HepG2 (cell line): ENCODE results near the gene ATP8A2. TPM values are rescaled to one million over a fixed set of nuclear protein-coding genes. Genes with fewer than 3 reads are reported as not detected.

Source experiments
- ATAC-seq: fragments of 200-7000 bp; cut with Tn5 transposase; 3 replicates; pipeline ENCODE4 v1.9.1; 2020; ENCODE audit warnings: mild to moderate bottlenecking, moderate library complexity
- BruUV-seq: library from RNA; stranded (reverse); fragments of 400-500 nt; replicated peaks from 2 replicates; lab custom pipeline; 2021; lab: Mats Ljungman, UMichigan
- CTCF ChIA-PET: fragments of 300-600 bp; formaldehyde crosslinking; extraction: SDS; loops from one replicate; lab custom pipeline; 2021; ENCODE audit warnings: low total read pairs, inconsistent platforms, low intra/inter-chr PET ratio; lab: Yijun Ruan, JAX
- POLR2A ChIA-PET: fragments of 350-600 bp; sonication (Branson Sonifier 250); formaldehyde crosslinking; loops from one replicate; lab custom pipeline; 2020; ENCODE audit warnings: antibody characterized with exemption, inconsistent platforms; lab: Yijun Ruan, JAX
- DNase-seq: peaks from one replicate; pipeline ENCODE4 v3.0.0-alpha.2; 2015; ENCODE audit warnings: low spot score
- FAIRE-seq: peaks from 3 replicates; lab custom pipeline; 2011; peaks lifted over from hg19 to GRCh38; lab: Jason Lieb, UNC
- H2AFZ ChIP-seq: one replicate; pipeline ENCODE4 v1.6.1; 2011; ENCODE audit warnings: low read length, inconsistent platforms
- H3K27ac ChIP-seq: fragments of 300-600 bp; 3 replicates; pipeline ENCODE4 v1.8.0; 2011; ENCODE audit warnings: mixed run types, mild to moderate bottlenecking, mixed read lengths, low read length, inconsistent platforms; ENCODE audit not compliant: insufficient read depth; ENCODE audit errors: extremely low read length
- H3K27me3 ChIP-seq, 2 experiments: fragments of 200-600 bp in 1 of 2; 2 replicates in 1 of 2; 3 replicates in 1 of 2; pipeline versions ENCODE4 v1.6.0 to v1.8.0; 2011; ENCODE audit warnings: low read length in 2 of 2, mild to moderate bottlenecking in 2 of 2, moderate library complexity in 2 of 2, inconsistent platforms in 1 of 2; ENCODE audit not compliant: insufficient read depth in 2 of 2, control insufficient read depth in 1 of 2
- H3K36me3 ChIP-seq, 2 experiments: fragments of 200-600 bp in 1 of 2; replicated peaks in 1 of 2; 2 replicates in 1 of 2; 3 replicates in 1 of 2; pipeline versions ENCODE4 v1.5.1 to v1.8.0; 2011; ENCODE audit warnings: low read length in 2 of 2, inconsistent platforms in 1 of 2; ENCODE audit not compliant: insufficient read depth in 2 of 2, control insufficient read depth in 1 of 2
- H3K4me1 ChIP-seq: 2 replicates; pipeline ENCODE4 v1.5.1; 2012; ENCODE audit warnings: low read length, inconsistent platforms; ENCODE audit not compliant: insufficient read depth
- H3K4me2 ChIP-seq: 2 replicates; pipeline ENCODE4 v1.6.0; 2011; ENCODE audit warnings: low read depth, low read length, inconsistent platforms
- H3K4me3 ChIP-seq, 3 experiments: fragments of 200-600 bp in 1 of 3; sonication (generic), shearing (Covaris generic) in 1 of 3; replicated peaks in 1 of 3; 2 replicates each; pipeline ENCODE4 v1.5.1; 2011 to 2016; ENCODE audit warnings: low read length in 3 of 3, inconsistent platforms in 2 of 3, low read depth in 2 of 3, mild to moderate bottlenecking in 2 of 3, control low read depth in 1 of 3, mixed read lengths in 1 of 3; ENCODE audit not compliant: insufficient read depth in 1 of 3
- H3K79me2 ChIP-seq: one replicate; pipeline ENCODE4 v1.6.1; 2011; ENCODE audit warnings: low read length, inconsistent platforms; ENCODE audit not compliant: insufficient read depth
- H3K9ac ChIP-seq: 2 replicates; pipeline ENCODE4 v1.6.0; 2011; ENCODE audit warnings: mild to moderate bottlenecking, low read depth, low read length, inconsistent platforms; ENCODE audit not compliant: insufficient read depth
- H3K9me3 ChIP-seq: 2 replicates; pipeline ENCODE4 v1.5.1; 2012; ENCODE audit warnings: mild to moderate bottlenecking, low read length
- H4K20me1 ChIP-seq: 2 replicates; pipeline ENCODE4 v1.6.0; 2011; ENCODE audit warnings: inconsistent platforms, mild to moderate bottlenecking, low read length, moderate library complexity; ENCODE audit not compliant: insufficient read depth
- AKAP8 ChIP-seq: sonication (generic); formaldehyde crosslinking; IDR thresholded peaks from 2 replicates; pipeline ENCODE4 v1.5.1; 2020; ENCODE audit warnings: mild to moderate bottlenecking, missing genetic modification reagents
- ARNT ChIP-seq: fragments of 450-650 bp; IDR thresholded peaks from 2 replicates; pipeline ENCODE4 v1.6.1; 2017
- HHEX ChIP-seq: IDR thresholded peaks from 2 replicates; pipeline ENCODE4 v1.6.1; 2016; ENCODE audit warnings: control low read depth
- HNRNPUL1 ChIP-seq: fragments of 200-400 bp; formaldehyde crosslinking; IDR thresholded peaks from 2 replicates; pipeline ENCODE4 v1.6.1; 2017; ENCODE audit warnings: low read depth, mild to moderate bottlenecking, low read length, moderate library complexity
- SMAD1 ChIP-seq: sonication (generic); formaldehyde crosslinking; IDR thresholded peaks from 2 replicates; pipeline ENCODE4 v1.4.0; 2020; ENCODE audit warnings: missing genetic modification reagents, low read depth, mild to moderate bottlenecking, borderline replicate concordance
- ZNF20 ChIP-seq: sonication (generic); formaldehyde crosslinking; IDR thresholded peaks from 2 replicates; pipeline ENCODE4 v1.4.0; 2020; ENCODE audit warnings: mild to moderate bottlenecking, moderate library complexity, missing genetic modification reagents
- ZNF235 ChIP-seq: sonication (generic); formaldehyde crosslinking; IDR thresholded peaks from 2 replicates; pipeline ENCODE4 v1.8.1; 2023; ENCODE audit warnings: mild to moderate bottlenecking, missing genetic modification reagents, borderline replicate concordance
- ZNF318 ChIP-seq: sonication (generic); formaldehyde crosslinking; IDR thresholded peaks from 2 replicates; pipeline ENCODE4 v1.4.0; 2020; ENCODE audit warnings: mild to moderate bottlenecking, missing genetic modification reagents
- ZNF572 ChIP-seq: sonication (generic); formaldehyde crosslinking; IDR thresholded peaks from 2 replicates; pipeline ENCODE4 v1.5.1; 2020; ENCODE audit warnings: mild to moderate bottlenecking, missing genetic modification reagents
- ZNF883 ChIP-seq: sonication (generic); formaldehyde crosslinking; IDR thresholded peaks from 2 replicates; pipeline ENCODE4 v1.5.1; 2020; ENCODE audit warnings: mild to moderate bottlenecking, missing genetic modification reagents; ENCODE audit errors: not compliant biosample characterization
- WGBS: methylation state at CpG from one replicate; pipeline ENCODE4 v1.1.6; 2017; ENCODE audit warnings: low lambda C conversion rate; 5-methylcytosine and 5-hydroxymethylcytosine counted together
- in situ Hi-C: cut with HindIII; loops from 2 replicates; pipeline ENCODE4 v1.10.0; 2017; ENCODE audit warnings: low pct_unique_long_range_greater_than_20kb; ENCODE audit not compliant: extremely low pct_ligation_motif_present
- intact Hi-C: fragments of 100-400 bp; cut with micrococcal nuclease; formaldehyde crosslinking; loops from one replicate; pipeline ENCODE4 v1.10.0; 2022; ENCODE audit not compliant: unreplicated experiment
- polyA plus RNA-seq, 8 experiments: library from polyadenylated mRNA; depleted of rRNA in 3 of 8; stranded (reverse) in 7 of 8; unstranded in 1 of 8; fragments of >200 nt; fragmentation: Illumina TruSeq in 4 of 8; extraction: Trizol in 4 of 8; gene quantifications; 2 replicates each; pipeline versions ENCODE4 v1.2.1 to v1.2.3, GENCODE V29; 2011 to 2016; ENCODE audit warnings: low read depth in 4 of 8, missing spikeins in 1 of 8, mixed read lengths in 1 of 8; ENCODE audit not compliant: insufficient read depth in 1 of 8
- total RNA-seq, 5 experiments: library from RNA; depleted of rRNA; stranded (reverse); fragments of >200 nt; fragmentation: Illumina TruSeq; extraction: Trizol; gene quantifications; 2 replicates each; pipeline ENCODE4 v1.2.3, GENCODE V29; 2016; ENCODE audit warnings: low read depth in 1 of 5

ATP8A2 gene
- total and polyA plus RNA-seq, 2 of the 13 experiments (the other 11 are each of a cell fraction or from before 2014, with no cell fraction given), result 0.09 TPM; not detected in 1

- TF ChIP-seq AKAP8 (CRISPR knock-in tag), result no peak
Measured at GRCh38 chr13:25678398-25678797, 306.6 kb downstream of the ATP8A2 start (continued).

- Histone ChIP-seq H3K36me3 (no peaks in the 10 kb centered on the region), H2AFZ (no peak overlapping the region), H3K9ac (no peak overlapping the region), H3K9me3 (no peaks in the 10 kb centered on the region), H3K79me2 (no peaks in the 10 kb centered on the region), H3K27ac (no peak overlapping the region), H4K20me1 (no peaks in the 10 kb centered on the region), H3K4me3 (no peak overlapping the region), H3K27me3 (0 out of 5 replicates have a peak, but pooled peaks cover 0 to 3% of the 10 kb centered on the region in 2 experiments), H3K4me1 (no peaks in the 10 kb centered on the region), H3K4me2 (no peak overlapping the region)
- POLR2A ChIA-PET, result no interaction called here
- no peak for FAIRE-seq
- no peak for ATAC-seq
- intact Hi-C loops, result no loop called here
- CTCF ChIA-PET, result no interaction called here
- DNase-seq, result no peak
- in situ Hi-C loops, result no loop called here
- WGBS, result 0% methylated on average over 2 of the region's 2 CpGs
- TF ChIP-seq ZNF318 (CRISPR knock-in tag), result no peak
- no peak for TF ChIP-seq ZNF883
- no peak for TF ChIP-seq SMAD1
- TF ChIP-seq HNRNPUL1, result no peak
- no peak for TF ChIP-seq ZNF20
- no peak for TF ChIP-seq ZNF572 (CRISPR knock-in tag)
- no peak for TF ChIP-seq HHEX (CRISPR knock-in tag)
- no peak for TF ChIP-seq ARNT
- no peak for TF ChIP-seq ZNF235 (CRISPR knock-in tag)
- no TSS peak for BruUV-seq
Measured at GRCh38 chr13:25679159-25679558, 307.4 kb downstream of the ATP8A2 start.
